Endothelial cell of umbilical vein (primary cell): ENCODE measurements around the gene ZBTB46. TPM values are rescaled to one million over a fixed set of nuclear protein-coding genes. Genes with fewer than 3 reads are reported as not detected.

ENCODE experiments used
- BruUV-seq: library from RNA; stranded (reverse); fragments of 400-500 nt; replicated peaks from 2 replicates; lab custom pipeline; 2021; lab: Mats Ljungman, UMichigan
- CTCF ChIA-PET: fragments of 300-600, 350-600 bp; sonication (Branson Sonifier 250); formaldehyde crosslinking; loops from one replicate; lab custom pipeline; 2021; ENCODE audit warnings: antibody characterized with exemption, inconsistent platforms; lab: Charles Lee
- POLR2A ChIA-PET: fragments of 300-600, 350-600 bp; sonication (Branson Sonifier 250); formaldehyde crosslinking; loops from one replicate; lab custom pipeline; 2021; ENCODE audit warnings: antibody characterized with exemption, inconsistent platforms; lab: Charles Lee
- DNase-seq: peaks from one replicate; pipeline ENCODE4 v3.0.0-alpha.2; 2011; ENCODE audit warnings: low read depth, low spot score
- FAIRE-seq: peaks from 2 replicates; lab custom pipeline; 2011; peaks lifted over from hg19 to GRCh38; lab: Jason Lieb, UNC
- H2AFZ ChIP-seq: 2 replicates; pipeline ENCODE4 v1.6.0; 2012; ENCODE audit warnings: low read depth, low read length, control low read depth, inconsistent platforms
- H3K27ac ChIP-seq: 2 replicates; pipeline ENCODE4 v1.5.1; 2011; ENCODE audit warnings: low read depth, mild to moderate bottlenecking, control low read depth, low read length, moderate library complexity; ENCODE audit not compliant: insufficient read depth
- H3K27me3 ChIP-seq, 2 experiments: 2 replicates each; pipeline versions ENCODE4 v1.6.0 to v1.6.1; 2011; ENCODE audit warnings: low read length in 2 of 2, mixed read lengths in 1 of 2; ENCODE audit not compliant: control insufficient read depth in 2 of 2, insufficient read depth in 2 of 2
- H3K36me3 ChIP-seq, 2 experiments: 2 replicates in 1 of 2; 3 replicates in 1 of 2; pipeline ENCODE4 v1.5.1; 2011; ENCODE audit warnings: low read length in 2 of 2, mild to moderate bottlenecking in 1 of 2, moderate library complexity in 1 of 2; ENCODE audit not compliant: control insufficient read depth in 2 of 2, insufficient read depth in 2 of 2; ENCODE audit errors: extremely low read depth in 1 of 2
- H3K4me1 ChIP-seq: 3 replicates; pipeline ENCODE4 v1.5.1; 2011; ENCODE audit warnings: mild to moderate bottlenecking, low read length; ENCODE audit not compliant: control insufficient read depth, insufficient read depth; ENCODE audit errors: extremely low read depth
- H3K4me2 ChIP-seq: 2 replicates; pipeline ENCODE4 v1.6.1; 2011; ENCODE audit warnings: low read length, control low read depth, mixed read lengths; ENCODE audit not compliant: insufficient read depth
- H3K4me3 ChIP-seq, 3 experiments: fragments of 200-600 bp in 1 of 3; sonication (generic), shearing (Covaris generic) in 1 of 3; replicated peaks in 1 of 3; 2 replicates each; pipeline ENCODE4 v1.5.1; 2011 to 2016; ENCODE audit warnings: control low read depth in 3 of 3, low read length in 3 of 3, mild to moderate bottlenecking in 2 of 3, inconsistent platforms in 1 of 3, low read depth in 1 of 3, moderate library complexity in 1 of 3; ENCODE audit not compliant: insufficient read depth in 1 of 3
- H3K79me2 ChIP-seq: 2 replicates; pipeline ENCODE4 v1.6.0; 2012; ENCODE audit warnings: low read length, inconsistent platforms; ENCODE audit not compliant: control insufficient read depth, insufficient read depth
- H3K9ac ChIP-seq: replicated peaks from 2 replicates; pipeline ENCODE3; 2011; ENCODE audit warnings: low read length, control low read depth; ENCODE audit not compliant: insufficient read depth; ENCODE audit errors: extremely low read depth
- H3K9me1 ChIP-seq: replicated peaks from 3 replicates; pipeline ENCODE4 v1.6.0; 2011; ENCODE audit warnings: mild to moderate bottlenecking, low read length; ENCODE audit not compliant: control insufficient read depth, insufficient read depth; ENCODE audit errors: extremely low read depth
- H3K9me3 ChIP-seq: replicated peaks from 2 replicates; pipeline ENCODE4 v1.5.1; 2012; ENCODE audit warnings: low read length, inconsistent platforms; ENCODE audit not compliant: control insufficient read depth, insufficient read depth
- H4K20me1 ChIP-seq: replicated peaks from 2 replicates; pipeline ENCODE3; 2011; ENCODE audit warnings: mild to moderate bottlenecking, low read length; ENCODE audit not compliant: control insufficient read depth, insufficient read depth; ENCODE audit errors: extremely low read depth
- CTCF ChIP-seq, 2 donors: IDR thresholded peaks; 1 replicate in 1 of 2; 2 replicates in 1 of 2; pipeline ENCODE4 v1.5.1; 2011; ENCODE audit warnings: low read length in 2 of 2, mild to moderate bottlenecking in 2 of 2, moderate library complexity in 2 of 2, control low read depth in 1 of 2, inconsistent platforms in 1 of 2, low read depth in 1 of 2; ENCODE audit not compliant: insufficient read depth in 1 of 2; ENCODE audit errors: extremely low read depth in 1 of 2
- FOS ChIP-seq: IDR thresholded peaks from 2 replicates; pipeline ENCODE4 v1.6.1; 2011; ENCODE audit warnings: mild to moderate bottlenecking, low read length, moderate library complexity, borderline replicate concordance; ENCODE audit not compliant: insufficient read depth
- POLR2A ChIP-seq: IDR thresholded peaks from 2 replicates; pipeline ENCODE4 v1.6.1; 2012; ENCODE audit warnings: low read depth, mild to moderate bottlenecking, control low read depth, low read length
- POLR2AphosphoS5 ChIP-seq: IDR thresholded peaks from 2 replicates; pipeline ENCODE4 v1.6.1; 2012; ENCODE audit warnings: low read depth, mild to moderate bottlenecking, control low read depth, low read length, moderate library complexity; ENCODE audit not compliant: insufficient read depth
- dilution Hi-C: fragments of 300-500 bp; cut with MboI; formaldehyde crosslinking; loops from one replicate; pipeline ENCODE4 v1.15.0; 2019; ENCODE audit warnings: low sequenced_read_pairs; ENCODE audit not compliant: extremely low pct_ligation_motif_present
- intact Hi-C: fragments of 100-400 bp; cut with micrococcal nuclease; formaldehyde crosslinking; loops from one replicate; pipeline ENCODE4 v1.10.0; 2022
- polyA plus RNA-seq, 4 experiments: library from polyadenylated mRNA; depleted of rRNA in 3 of 4; stranded (reverse) in 3 of 4; unstranded in 1 of 4; fragments of >200 nt; gene quantifications; 2 replicates each; pipeline versions ENCODE4 v1.2.1 to v1.2.3, GENCODE V29; 2011 to 2012; ENCODE audit warnings: missing spikeins in 1 of 4
- total RNA-seq: library from RNA; stranded (reverse); gene quantifications from 2 replicates; pipeline ENCODE4 v1.2.3, GENCODE V29; 2021

Gene ZBTB46
- total and polyA plus RNA-seq, 2 donors (not counting 3 experiments of a cell fraction or from before 2014, with no cell fraction given): 1.3 to 7.1 TPM

- Histone ChIP-seq H3K4me3 (no peak overlapping the region), H4K20me1 (no peaks in the 10 kb centered on the region), H3K79me2 (no peaks in the 10 kb centered on the region), H3K27ac (no peak overlapping the region), H3K27me3 (peaks cover 0 to 2% of the 10 kb centered on the region in 2 experiments), H3K9me1 (no peaks in the 10 kb centered on the region), H3K4me2 (no peak overlapping the region), H3K9me3 (no peaks in the 10 kb centered on the region), H3K9ac (no peak overlapping the region), H3K36me3 (no peaks in the 10 kb centered on the region), H2AFZ (no peak overlapping the region), H3K4me1 (no peaks in the 10 kb centered on the region)
- intact Hi-C loops (no loop called here), dilution Hi-C loops (no loop called here)
- POLR2A ChIA-PET: no interaction called here
- TF ChIP-seq FOS (no peak), POLR2AphosphoS5 (no peak), CTCF (IDR thresholded peaks at IDR 0.05; ENCODE audit: extremely low read depth in 1 of 2, insufficient read depth in 1 of 2, low read depth in 1 of 2, low read length in 2 of 2) (no peak), POLR2A (no peak)
- BruUV-seq: no TSS peak
- CTCF ChIA-PET: interaction anchor here (1.0 kb wide), 1 partner anchor 23 kb away, joined by 3 read pairs; no protein-coding TSS in a partner anchor
- FAIRE-seq (no peak), DNase-seq (no peak)
Observed at GRCh38 chr20:63821811-63822210, 9.3 kb downstream of the ZBTB46 start.

GRCh38 chr20:63819224-63819921 is 11.7 kb downstream of the ZBTB46 start:
- no peaks in the 10 kb centered on the region for H3K9me1 ChIP-seq
- no TSS peak for BruUV-seq
- H3K27me3 ChIP-seq: no peaks in the 10 kb centered on the region
- H2AFZ ChIP-seq: no peak overlapping the region
- H4K20me1 ChIP-seq: no peaks in the 10 kb centered on the region
- no peak overlapping the region for H3K4me2 ChIP-seq
- TF ChIP-seq CTCF (IDR thresholded peaks at IDR 0.05; ENCODE audit: extremely low read depth in 1 of 2, insufficient read depth in 1 of 2, low read depth in 1 of 2, low read length in 2 of 2) (peak in 1 of 2 donors; percentile 31), FOS (no peak), POLR2AphosphoS5 (no peak)
- intact Hi-C loops (no loop called here), dilution Hi-C loops (no loop called here)
- ChIA-PET POLR2A (no interaction called here), CTCF (interaction anchor here (1.0 to 2.1 kb wide), 4 partner anchors 34 to 78 kb away, joined by 3 to 9 read pairs (median 3); partner anchors contain the start of gene TPD52L2)
- no peaks in the 10 kb centered on the region for H3K36me3 ChIP-seq
- H3K9me3 ChIP-seq: no peaks in the 10 kb centered on the region
- no peak overlapping the region for H3K4me3 ChIP-seq
- no peak for FAIRE-seq
- H3K4me1 ChIP-seq: no peaks in the 10 kb centered on the region
- H3K79me2 ChIP-seq: no peaks in the 10 kb centered on the region
- peak; percentile 26 for DNase-seq
- H3K27ac ChIP-seq: no peak overlapping the region
- no peak overlapping the region for H3K9ac ChIP-seq
